ENCODE measurements around the gene FDPS.

The FDPS gene

GRCh38 chr1:155322953-155323728 lies 14.5 kb downstream of the FDPS start:
- peak; percentile 96 to 99 for DNase-seq (ENCODE audit: low read depth in 2 of 2)
- peak overlapping the region; percentile 71 to 90 for H3K4me3 ChIP-seq (replicated peaks in 1 of 2; ENCODE audit: low read depth in 2 of 2, low read length in 2 of 2)
- peak; percentile 79 for TF ChIP-seq CTCF (IDR thresholded peaks at IDR 0.05; ENCODE audit: low read depth, low read length)

GRCh38 chr1:155323729-155324036 lies 15.0 kb downstream of the FDPS start:
- peak; percentile 94 to 96 for DNase-seq (ENCODE audit: low read depth in 2 of 2)
- no peak for TF ChIP-seq CTCF (IDR thresholded peaks at IDR 0.05; ENCODE audit: low read depth, low read length)
- H3K4me3 ChIP-seq (replicated peaks in 1 of 2; ENCODE audit: low read depth in 2 of 2, low read length in 2 of 2), result peak overlapping the region; percentile 71 to 90

- no peak for TF ChIP-seq CTCF (IDR thresholded peaks at IDR 0.05; ENCODE audit: low read depth, low read length)
- peak overlapping the region; percentile 71 to 90 for H3K4me3 ChIP-seq (replicated peaks in 1 of 2; ENCODE audit: low read depth in 2 of 2, low read length in 2 of 2)
Observed at GRCh38 chr1:155324037-155324716, 15.5 kb downstream of the FDPS start.

GRCh38 chr1:155324717-155325602 lies 16.3 kb downstream of the FDPS start:
- DNase-seq (ENCODE audit: low read depth in 2 of 2), result peak; percentile 35 to 47
- H3K4me3 ChIP-seq (replicated peaks in 1 of 2; ENCODE audit: low read depth in 2 of 2, low read length in 2 of 2), result peak overlapping the region; percentile 71 to 90
- TF ChIP-seq CTCF (IDR thresholded peaks at IDR 0.05; ENCODE audit: low read depth, low read length), result peak; percentile 55

More at GRCh38 chr1:155324037-155324716, 15.5 kb downstream of the FDPS start:
- DNase-seq (ENCODE audit: low read depth in 2 of 2), result peak; percentile 97 to 98

GRCh38 chr1:155325603-155325893 lies 16.9 kb downstream of the FDPS start:
- no peak for DNase-seq (ENCODE audit: low read depth in 2 of 2)
- no peak for TF ChIP-seq CTCF (IDR thresholded peaks at IDR 0.05; ENCODE audit: low read depth, low read length)
- peak overlapping the region; percentile 71 to 90 for H3K4me3 ChIP-seq (replicated peaks in 1 of 2; ENCODE audit: low read depth in 2 of 2, low read length in 2 of 2)

GRCh38 chr1:155326020-155326526 lies 17.4 kb downstream of the FDPS start:
- no peak overlapping the region for H3K4me3 ChIP-seq (replicated peaks in 1 of 2; ENCODE audit: low read depth in 2 of 2, low read length in 2 of 2)
- TF ChIP-seq CTCF (IDR thresholded peaks at IDR 0.05; ENCODE audit: low read depth, low read length), result no peak
- no peak for DNase-seq (ENCODE audit: low read depth in 2 of 2)
